Prostate gland (tissue), 2 donors: Measurements from ENCODE around the gene RENBP. TPM values are rescaled to one million over a fixed set of nuclear protein-coding genes. Genes with fewer than 3 reads are reported as not detected.

ENCODE experiments used
- DNase-seq: peaks from one replicate; pipeline ENCODE4 v3.0.0-alpha.2; 2019; ENCODE audit warnings: low spot score
- H3K27ac ChIP-seq, 2 donors: fragments of 200-600 bp; sonication (generic); 2 replicates each; pipeline ENCODE4 v1.5.1; 2017 to 2019
- H3K27me3 ChIP-seq: fragments of 200-600 bp; sonication (generic); replicated peaks from 2 replicates; pipeline ENCODE4 v1.5.1; 2019; ENCODE audit not compliant: insufficient read depth
- H3K36me3 ChIP-seq, 2 donors: fragments of 200-600 bp; sonication (generic); 1 replicate in 1 of 2; 2 replicates in 1 of 2; pipeline versions ENCODE4 v1.5.1 to v1.8.1; 2017 to 2019
- H3K4me1 ChIP-seq: fragments of 200-600 bp; sonication (generic); replicated peaks from 2 replicates; pipeline ENCODE4 v1.5.1; 2019
- H3K4me3 ChIP-seq, 2 donors: fragments of 200-600 bp; sonication (generic); 2 replicates each; pipeline ENCODE4 v1.5.1; 2017 to 2019
- H3K9me3 ChIP-seq: fragments of 200-600 bp; sonication (generic); 2 replicates; pipeline ENCODE4 v1.5.1; 2017
- POLR2A ChIP-seq: fragments of 450-650 bp; IDR thresholded peaks from one replicate; pipeline ENCODE4 v1.6.1; 2016; ENCODE audit warnings: antibody characterized with exemption, mild to moderate bottlenecking
- POLR2AphosphoS5 ChIP-seq: sonication (generic); formaldehyde crosslinking; IDR thresholded peaks from one replicate; pipeline ENCODE4 v1.6.1; 2017; ENCODE audit warnings: antibody characterized with exemption
- WGBS: methylation state at CpG from one replicate; pipeline ENCODE4 v1.1.5; 2018; 5-methylcytosine and 5-hydroxymethylcytosine counted together
- intact Hi-C: fragments of 100-400 bp; cut with DNase I; formaldehyde crosslinking; loops from one replicate; pipeline ENCODE4 v1.14.2; 2022
- total RNA-seq, 2 donors: library from RNA; depleted of rRNA; stranded (reverse); fragments of >200 nt; gene quantifications; one replicate each; pipeline ENCODE4 v1.1.0, GENCODE V29; 2016
- TF ChIP-seq, protein P1 (sequence below), 4 experiments: fragments of 200-600 bp in 2 of 4; fragments of 450-650 bp in 2 of 4; sonication (generic) in 2 of 4; IDR thresholded peaks; 1 replicate in 3 of 4; 2 replicates in 1 of 4; pipeline ENCODE4 v1.5.1; 2016 to 2019; ENCODE audit warnings: antibody characterized with exemption in 4 of 4, mild to moderate bottlenecking in 2 of 4, moderate library complexity in 2 of 4

The RENBP gene
- total RNA-seq, 2 donors from 2014 or later, result 2.4 to 4.4 TPM

DNA sequence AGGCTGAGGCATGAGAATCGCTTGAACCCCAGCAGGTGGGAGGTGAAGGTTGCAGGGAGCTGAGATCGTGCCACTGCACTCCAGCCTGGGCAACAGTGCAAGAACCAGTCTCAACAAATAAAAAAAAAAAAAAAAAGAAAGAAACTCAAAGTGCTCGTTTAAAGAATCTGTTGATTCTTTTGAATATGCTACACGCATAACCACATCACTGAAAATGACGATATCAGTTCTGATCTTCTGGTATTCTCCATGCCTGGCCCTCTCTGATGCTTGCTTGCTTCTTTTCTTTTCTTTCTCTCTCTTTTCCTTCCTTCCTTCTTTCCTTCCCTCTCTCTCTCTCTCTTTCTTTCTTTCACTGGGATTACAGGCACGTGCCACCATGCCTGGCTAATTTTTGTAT, 32.6 kb downstream of the RENBP start:
- no peak for TF ChIP-seq POLR2A
- TF ChIP-seq POLR2AphosphoS5, result no peak
- TF ChIP-seq, protein P1, sequence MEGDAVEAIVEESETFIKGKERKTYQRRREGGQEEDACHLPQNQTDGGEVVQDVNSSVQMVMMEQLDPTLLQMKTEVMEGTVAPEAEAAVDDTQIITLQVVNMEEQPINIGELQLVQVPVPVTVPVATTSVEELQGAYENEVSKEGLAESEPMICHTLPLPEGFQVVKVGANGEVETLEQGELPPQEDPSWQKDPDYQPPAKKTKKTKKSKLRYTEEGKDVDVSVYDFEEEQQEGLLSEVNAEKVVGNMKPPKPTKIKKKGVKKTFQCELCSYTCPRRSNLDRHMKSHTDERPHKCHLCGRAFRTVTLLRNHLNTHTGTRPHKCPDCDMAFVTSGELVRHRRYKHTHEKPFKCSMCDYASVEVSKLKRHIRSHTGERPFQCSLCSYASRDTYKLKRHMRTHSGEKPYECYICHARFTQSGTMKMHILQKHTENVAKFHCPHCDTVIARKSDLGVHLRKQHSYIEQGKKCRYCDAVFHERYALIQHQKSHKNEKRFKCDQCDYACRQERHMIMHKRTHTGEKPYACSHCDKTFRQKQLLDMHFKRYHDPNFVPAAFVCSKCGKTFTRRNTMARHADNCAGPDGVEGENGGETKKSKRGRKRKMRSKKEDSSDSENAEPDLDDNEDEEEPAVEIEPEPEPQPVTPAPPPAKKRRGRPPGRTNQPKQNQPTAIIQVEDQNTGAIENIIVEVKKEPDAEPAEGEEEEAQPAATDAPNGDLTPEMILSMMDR (IDR thresholded peaks at IDR 0.05), result no peak
- WGBS, result 85% methylated on average over 6 of the region's 6 CpGs
- Histone ChIP-seq H3K4me1 (no peaks in the 10 kb centered on the region), H3K9me3 (no peaks in the 10 kb centered on the region), H3K27me3 (no peaks in the 10 kb centered on the region), H3K4me3 (no peak overlapping the region), H3K27ac (no peak overlapping the region), H3K36me3 (no peaks in the 10 kb centered on the region)
- intact Hi-C loops, result no loop called here
- no peak for DNase-seq

DNA sequence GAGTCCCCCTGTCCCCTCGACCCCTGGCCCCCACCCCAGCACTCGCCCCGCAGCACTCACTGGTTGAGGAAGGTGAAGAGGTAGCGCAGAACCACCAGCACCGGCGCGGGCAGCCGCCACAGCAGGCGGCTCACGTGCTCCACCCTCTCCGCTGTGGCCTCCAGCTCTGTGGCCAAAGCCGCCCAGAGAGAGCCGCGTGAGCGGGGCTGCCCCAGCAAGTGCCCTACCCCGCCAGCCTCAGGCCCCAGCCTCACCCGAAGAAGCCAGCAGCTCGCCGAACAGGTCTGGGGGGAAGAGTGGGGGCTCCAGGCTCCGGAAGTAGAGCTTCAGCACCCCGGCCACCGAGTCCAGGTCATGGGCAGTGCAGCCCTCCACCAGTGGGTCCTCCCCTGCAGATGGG, 34.0 kb downstream of the RENBP start:
- Histone ChIP-seq H3K9me3 (no peaks in the 10 kb centered on the region), H3K4me3 (no peak overlapping the region), H3K27ac (no peak overlapping the region), H3K36me3 (no peaks in the 10 kb centered on the region), H3K4me1 (no peaks in the 10 kb centered on the region), H3K27me3 (no peaks in the 10 kb centered on the region)
- TF ChIP-seq, protein P1 (IDR thresholded peaks at IDR 0.05), result no peak
- TF ChIP-seq POLR2A (no peak), POLR2AphosphoS5 (no peak)
- WGBS, result no CpG with 5 or more reads among the region's 22 CpGs
- intact Hi-C loops, result no loop called here
- no peak for DNase-seq

DNA sequence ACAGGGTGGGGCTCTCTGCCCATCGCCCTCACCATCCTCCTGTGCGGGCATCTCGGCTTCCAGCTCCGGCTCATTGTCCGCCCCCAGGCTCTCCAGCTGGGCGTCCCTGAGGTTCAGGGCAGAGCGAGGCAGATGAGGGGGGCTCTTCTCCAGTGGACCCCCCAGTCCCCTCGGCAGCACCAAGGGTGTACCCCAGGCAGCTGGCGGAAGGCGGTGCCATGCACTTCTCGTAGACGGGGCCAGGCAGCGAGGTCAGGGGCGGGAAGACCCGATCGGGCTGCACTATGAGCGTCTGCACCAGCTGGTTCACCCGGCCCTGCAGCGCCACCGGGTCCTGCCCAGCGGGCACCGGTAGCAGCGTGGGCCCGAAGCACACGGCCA, 34.5 kb downstream of the RENBP start:
- Histone ChIP-seq H3K27ac (no peak overlapping the region), H3K9me3 (no peaks in the 10 kb centered on the region), H3K4me1 (no peaks in the 10 kb centered on the region), H3K36me3 (no peaks in the 10 kb centered on the region), H3K4me3 (no peak overlapping the region), H3K27me3 (no peaks in the 10 kb centered on the region)
- intact Hi-C loops, result no loop called here
- TF ChIP-seq POLR2A, result no peak
- TF ChIP-seq, protein P1 (IDR thresholded peaks at IDR 0.05), result no peak
- no peak for TF ChIP-seq POLR2AphosphoS5
- DNase-seq, result no peak
- 85% methylated on average over 4 of the region's 25 CpGs for WGBS

DNA sequence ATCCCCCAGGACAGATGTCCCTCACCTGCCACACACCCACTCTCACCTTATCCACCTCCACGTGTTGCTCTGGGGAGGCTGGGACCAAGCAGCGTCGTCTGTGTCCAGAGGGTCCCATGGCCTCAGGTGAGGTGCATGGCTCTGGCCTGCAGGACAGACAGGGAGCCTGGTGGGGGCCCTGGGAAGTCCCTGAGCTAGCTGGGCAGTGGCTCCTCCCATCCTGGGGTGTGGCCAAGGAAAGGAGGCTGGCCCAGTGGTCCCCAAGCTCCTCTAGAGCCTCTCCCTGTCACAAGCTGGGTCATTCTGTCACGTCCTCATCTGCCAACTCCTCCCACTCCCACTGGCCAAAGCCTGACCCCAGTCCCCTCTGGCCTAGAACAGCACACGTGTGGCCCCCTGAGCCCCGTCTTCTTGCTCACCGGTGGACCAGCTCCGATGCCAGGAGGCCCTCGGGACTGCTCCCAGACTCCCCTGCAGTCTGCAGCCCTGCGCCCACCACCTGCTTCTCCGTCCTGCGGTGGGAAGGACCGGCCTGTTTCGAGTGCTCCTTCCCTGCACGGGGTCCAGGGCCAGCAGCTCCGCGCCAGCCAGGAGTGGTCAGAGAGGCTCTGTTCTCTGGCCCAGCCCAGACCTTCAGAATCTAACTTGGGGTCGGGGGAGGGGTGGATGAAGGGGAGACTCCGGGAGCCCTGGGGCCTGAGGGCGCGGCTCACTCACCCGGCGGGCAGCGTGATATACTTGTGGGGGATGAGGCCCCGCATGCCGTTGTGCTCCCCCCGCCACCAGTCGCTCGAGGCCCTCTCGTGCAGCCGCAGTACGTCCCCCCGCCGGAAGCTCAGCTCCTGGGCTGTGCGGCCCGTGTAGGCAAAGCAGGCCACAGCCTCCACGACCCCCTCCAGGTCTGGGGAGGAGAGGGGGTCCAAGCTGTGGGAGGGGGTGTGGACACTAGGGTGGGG, 35.1 kb downstream of the RENBP start:
- 65% methylated on average over 15 of the region's 37 CpGs for WGBS
- H3K4me1 ChIP-seq, result no peaks in the 10 kb centered on the region
- no peak overlapping the region for H3K4me3 ChIP-seq
- intact Hi-C loops, result no loop called here
- no peak overlapping the region for H3K27ac ChIP-seq
- no peaks in the 10 kb centered on the region for H3K9me3 ChIP-seq
- DNase-seq, result no peak
- H3K27me3 ChIP-seq, result no peaks in the 10 kb centered on the region
- no peak for TF ChIP-seq POLR2AphosphoS5
- TF ChIP-seq POLR2A, result no peak
- TF ChIP-seq, protein P1 (IDR thresholded peaks at IDR 0.05), result no peak
- H3K36me3 ChIP-seq, result no peaks in the 10 kb centered on the region
